GM23248 (cell line): Measurements from ENCODE around the gene PARP8. TPM values are rescaled to one million over a fixed set of nuclear protein-coding genes. Genes with fewer than 3 reads are reported as not detected.

Source experiments
- DNase-seq: peaks from one replicate; pipeline ENCODE4 v3.0.0-alpha.2; 2015
- H2AFZ ChIP-seq: fragments of 200-600 bp; sonication (generic); 2 replicates; pipeline ENCODE4 v1.6.1; 2016; ENCODE audit warnings: antibody characterized with exemption
- H3F3A ChIP-seq: fragments of 200-600 bp; sonication (generic); 2 replicates; pipeline ENCODE4 v1.6.1; 2016; ENCODE audit warnings: mild to moderate bottlenecking, antibody characterized with exemption, mixed run types; ENCODE audit not compliant: insufficient read depth
- H3K27ac ChIP-seq: fragments of 200-600 bp; sonication (generic); 2 replicates; pipeline ENCODE4 v1.5.1; 2016; ENCODE audit warnings: mild to moderate bottlenecking
- H3K27me3 ChIP-seq: fragments of 200-600 bp; sonication (generic); replicated peaks from 2 replicates; pipeline ENCODE4 v1.6.1; 2016; ENCODE audit warnings: mild to moderate bottlenecking; ENCODE audit not compliant: insufficient read depth
- H3K36me3 ChIP-seq: fragments of 200-600 bp; sonication (generic); 2 replicates; pipeline ENCODE4 v1.6.1; 2016; ENCODE audit warnings: low read depth, mild to moderate bottlenecking
- H3K4me1 ChIP-seq: fragments of 200-600 bp; sonication (generic); 2 replicates; pipeline ENCODE4 v1.6.1; 2016; ENCODE audit warnings: mild to moderate bottlenecking; ENCODE audit not compliant: insufficient read depth
- H3K4me2 ChIP-seq: fragments of 200-600 bp; sonication (generic); one replicate; pipeline ENCODE4 v1.6.1; 2016; ENCODE audit warnings: mild to moderate bottlenecking; ENCODE audit not compliant: unreplicated experiment
- H3K4me3 ChIP-seq: fragments of 200-600 bp; sonication (generic); 2 replicates; pipeline ENCODE4 v1.5.1; 2016; ENCODE audit warnings: mild to moderate bottlenecking
- H3K79me2 ChIP-seq: fragments of 200-600 bp; sonication (generic); 2 replicates; pipeline ENCODE4 v1.6.1; 2016; ENCODE audit warnings: mild to moderate bottlenecking; ENCODE audit not compliant: insufficient read depth
- H3K9ac ChIP-seq: fragments of 200-600 bp; sonication (generic); 2 replicates; pipeline ENCODE4 v1.6.1; 2016; ENCODE audit warnings: mild to moderate bottlenecking
- H3K9me2 ChIP-seq: fragments of 200-600 bp; sonication (generic); 2 replicates; pipeline ENCODE4 v1.6.1; 2016; ENCODE audit warnings: mixed run types, mild to moderate bottlenecking, moderate library complexity; ENCODE audit not compliant: insufficient read depth
- H3K9me3 ChIP-seq: fragments of 200-600 bp; sonication (generic); one replicate; pipeline ENCODE4 v1.6.1; 2017; ENCODE audit warnings: low read depth
- H4K20me1 ChIP-seq: fragments of 200-600 bp; sonication (generic); 2 replicates; pipeline ENCODE4 v1.6.0; 2016; ENCODE audit not compliant: insufficient read depth
- EZH2 ChIP-seq: fragments of 200-600 bp; sonication (generic); IDR thresholded peaks from 2 replicates; pipeline ENCODE4 v1.6.1; 2018; ENCODE audit warnings: antibody characterized with exemption, mild to moderate bottlenecking; ENCODE audit not compliant: insufficient read depth, poor library complexity, severe bottlenecking
- EZH2phosphoT487 ChIP-seq: fragments of 200-600 bp; sonication (generic); IDR thresholded peaks from 2 replicates; pipeline ENCODE4 v1.6.1; 2018; ENCODE audit warnings: antibody characterized with exemption, moderate library complexity, mild to moderate bottlenecking, low read depth; ENCODE audit not compliant: insufficient read depth
- WGBS, 2 experiments: methylation state at CpG; one replicate each; pipeline ENCODE4 v1.1.6; 2015 to 2017; ENCODE audit warnings: low lambda C conversion rate in 2 of 2, low coverage in 1 of 2; ENCODE audit errors: missing lambda C conversion rate in 2 of 2; 5-methylcytosine and 5-hydroxymethylcytosine counted together
- in situ Hi-C: fragments of 300-500 bp; cut with MboI; formaldehyde crosslinking; loops from 2 replicates; pipeline ENCODE4 v1.15.0; 2020
- polyA plus RNA-seq: library from polyadenylated mRNA; unstranded; fragments of >200 nt; fragmentation: Nextera tagmentation; extraction: Ambion mirVana; gene quantifications from 2 replicates; pipeline ENCODE4 v1.2.1, GENCODE V29; 2016
- total RNA-seq: library from RNA; depleted of rRNA; stranded (reverse); fragments of >200 nt; shearing (Covaris generic); gene quantifications from 2 replicates; pipeline ENCODE4 v1.2.3, GENCODE V29; 2014

The PARP8 gene
- total and polyA plus RNA-seq, 2 experiments from 2014 or later = 1.1 to 2.5 TPM

- H3K79me2 ChIP-seq = no peaks in the 10 kb centered on the region
- H3F3A ChIP-seq = no peaks in the 10 kb centered on the region
- no peaks in the 10 kb centered on the region for H3K36me3 ChIP-seq
- no peak overlapping the region for H3K4me3 ChIP-seq
- no peak overlapping the region for H3K4me2 ChIP-seq
- H3K27me3 ChIP-seq = no peaks in the 10 kb centered on the region
- 60 to 71% methylated on average over 3 of the region's 3 CpGs for WGBS, 2 experiments
- H4K20me1 ChIP-seq = no peaks in the 10 kb centered on the region
- no peaks in the 10 kb centered on the region for H3K9me3 ChIP-seq
- H3K9me2 ChIP-seq = no peaks in the 10 kb centered on the region
- no peak for DNase-seq
- in situ Hi-C loops = no loop called here
- H3K9ac ChIP-seq = no peak overlapping the region
- TF ChIP-seq EZH2phosphoT487 = no peak
- no peak for TF ChIP-seq EZH2
- H2AFZ ChIP-seq = no peak overlapping the region
- no peaks in the 10 kb centered on the region for H3K4me1 ChIP-seq
- H3K27ac ChIP-seq = no peak overlapping the region
Measured at GRCh38 chr5:50726475-50727148, 60.2 kb downstream of the PARP8 start.

DNA sequence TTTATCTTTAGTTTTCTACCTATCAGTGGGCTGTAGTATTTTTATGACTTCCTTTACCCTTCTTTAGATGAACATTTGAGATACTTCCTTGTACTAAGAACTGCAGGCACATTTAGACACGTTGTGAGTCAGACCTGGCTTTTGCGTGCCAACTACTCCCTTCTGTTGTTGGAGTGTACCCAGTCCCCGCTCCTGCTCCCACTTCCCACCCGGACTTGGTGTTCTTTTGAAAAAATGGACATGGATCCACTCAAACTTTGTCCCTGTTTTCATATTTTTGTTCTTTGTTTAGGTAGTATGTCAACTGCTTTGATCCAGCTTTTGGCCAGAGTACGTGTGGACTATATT, 60.7 kb downstream of the PARP8 start:
- Histone ChIP-seq H3K4me1 (no peaks in the 10 kb centered on the region), H3K9me2 (no peaks in the 10 kb centered on the region), H3K4me2 (no peak overlapping the region), H3K27me3 (no peaks in the 10 kb centered on the region), H3K27ac (no peak overlapping the region), H3F3A (no peaks in the 10 kb centered on the region), H3K9me3 (no peaks in the 10 kb centered on the region), H3K36me3 (no peaks in the 10 kb centered on the region), H3K4me3 (no peak overlapping the region), H4K20me1 (no peaks in the 10 kb centered on the region), H3K79me2 (no peaks in the 10 kb centered on the region), H3K9ac (no peak overlapping the region), H2AFZ (no peak overlapping the region)
- DNase-seq = peak; percentile 46
- TF ChIP-seq EZH2 (no peak), EZH2phosphoT487 (no peak)
- in situ Hi-C loops = no loop called here
- WGBS, 2 experiments = 15 to 20% methylated on average over 5 of the region's 5 CpGs

GRCh38 chr5:50727845-50728244, 61.4 kb downstream of the PARP8 start:
- 79% methylated on average over 2 of the region's 2 CpGs for WGBS, 2 experiments
- H3K79me2 ChIP-seq = no peaks in the 10 kb centered on the region
- in situ Hi-C loops = no loop called here
- H3K27me3 ChIP-seq = no peaks in the 10 kb centered on the region
- H3K9me2 ChIP-seq = no peaks in the 10 kb centered on the region
- H3K36me3 ChIP-seq = no peaks in the 10 kb centered on the region
- H3K4me2 ChIP-seq = no peak overlapping the region
- H3K9me3 ChIP-seq = no peaks in the 10 kb centered on the region
- H3F3A ChIP-seq = no peaks in the 10 kb centered on the region
- no peak overlapping the region for H2AFZ ChIP-seq
- TF ChIP-seq EZH2 (no peak), EZH2phosphoT487 (no peak)
- no peak overlapping the region for H3K9ac ChIP-seq
- no peak for DNase-seq
- no peaks in the 10 kb centered on the region for H4K20me1 ChIP-seq
- no peak overlapping the region for H3K27ac ChIP-seq
- H3K4me3 ChIP-seq = no peak overlapping the region
- no peaks in the 10 kb centered on the region for H3K4me1 ChIP-seq

DNA sequence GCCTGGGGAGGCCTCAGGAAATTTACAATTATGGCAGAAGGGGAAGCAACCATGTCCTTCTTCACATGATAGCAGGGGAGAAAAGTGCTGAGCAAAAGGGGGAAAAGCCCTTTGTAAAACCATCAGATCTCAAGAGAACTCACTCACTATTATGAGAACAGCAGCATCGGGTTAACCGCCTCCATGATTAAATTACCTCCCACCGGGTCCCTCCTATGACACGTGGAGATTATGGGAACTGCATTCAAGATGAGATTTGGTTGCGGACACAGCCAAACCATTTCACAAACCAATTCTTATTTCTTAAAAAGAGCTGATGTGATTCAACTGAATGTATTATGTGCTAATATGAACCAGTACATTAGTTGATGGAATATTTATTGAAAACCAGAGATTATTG, 63.9 kb downstream of the PARP8 start:
- WGBS, 2 experiments = 88 to 91% methylated on average over 5 of the region's 5 CpGs
- Histone ChIP-seq H3K27me3 (no peaks in the 10 kb centered on the region), H3K4me1 (no peaks in the 10 kb centered on the region), H3K9ac (no peak overlapping the region), H3K9me2 (no peaks in the 10 kb centered on the region), H3K36me3 (no peaks in the 10 kb centered on the region), H3K4me2 (no peak overlapping the region), H3F3A (no peaks in the 10 kb centered on the region), H3K79me2 (no peaks in the 10 kb centered on the region), H2AFZ (no peak overlapping the region), H3K9me3 (no peaks in the 10 kb centered on the region), H3K4me3 (no peak overlapping the region), H4K20me1 (no peaks in the 10 kb centered on the region), H3K27ac (no peak overlapping the region)
- in situ Hi-C loops = no loop called here
- no peak for DNase-seq
- no peak for TF ChIP-seq EZH2phosphoT487
- TF ChIP-seq EZH2 = no peak

DNA sequence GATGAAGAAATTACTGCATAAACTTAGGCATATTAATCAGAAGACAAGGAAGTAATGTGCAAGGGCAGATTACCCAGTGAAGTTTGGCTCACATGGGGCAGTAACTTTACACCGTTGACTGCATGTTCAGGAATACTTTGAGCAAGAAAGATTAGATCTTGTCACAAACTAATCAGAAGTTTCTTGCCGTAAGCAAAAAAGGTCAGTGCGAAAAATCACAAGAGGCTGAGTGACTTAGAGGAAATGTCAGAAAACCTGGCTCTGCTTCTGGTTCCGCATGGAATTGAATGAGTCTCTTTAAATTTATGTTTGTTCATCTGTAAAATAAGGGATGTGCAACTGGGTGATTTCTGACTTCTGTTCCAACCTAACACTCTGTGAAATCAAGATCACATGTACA, 64.4 kb downstream of the PARP8 start:
- in situ Hi-C loops = no loop called here
- Histone ChIP-seq H3K9me2 (no peaks in the 10 kb centered on the region), H3K4me3 (no peak overlapping the region), H3K9me3 (no peaks in the 10 kb centered on the region), H3K9ac (no peak overlapping the region), H3K79me2 (no peaks in the 10 kb centered on the region), H3F3A (no peaks in the 10 kb centered on the region), H3K4me2 (no peak overlapping the region), H3K36me3 (no peaks in the 10 kb centered on the region), H3K27ac (no peak overlapping the region), H2AFZ (no peak overlapping the region), H4K20me1 (no peaks in the 10 kb centered on the region), H3K27me3 (no peaks in the 10 kb centered on the region), H3K4me1 (no peaks in the 10 kb centered on the region)
- DNase-seq = no peak
- 77 to 80% methylated on average over 4 of the region's 4 CpGs for WGBS, 2 experiments
- TF ChIP-seq EZH2phosphoT487 = no peak
- TF ChIP-seq EZH2 = no peak
